ENCODE measurements around the gene NATD1.

Gene NATD1

GRCh38 chr17:21268596-21269188 is 15.5 kb upstream of the NATD1 start:
- H3K9me3 ChIP-seq (ENCODE audit: insufficient read depth, low read depth, low read length): no peaks in the 10 kb centered on the region
- no peaks in the 10 kb centered on the region for H3K36me3 ChIP-seq (ENCODE audit: insufficient read depth, low read length)
- no peaks in the 10 kb centered on the region for H3F3A ChIP-seq (ENCODE audit: low read depth)
- H2AFZ ChIP-seq (ENCODE audit: low read length): no peak overlapping the region
- H3K9ac ChIP-seq (ENCODE audit: low read depth, low read length, poor library complexity, severe bottlenecking): no peak overlapping the region
- peaks cover 7% of the 10 kb centered on the region for H3K4me1 ChIP-seq (ENCODE audit: insufficient read depth, low read length, poor library complexity, severe bottlenecking)
- no peaks in the 10 kb centered on the region for H3K9me2 ChIP-seq (replicated peaks; ENCODE audit: low read depth, low read length)
- TF ChIP-seq, protein P1, sequence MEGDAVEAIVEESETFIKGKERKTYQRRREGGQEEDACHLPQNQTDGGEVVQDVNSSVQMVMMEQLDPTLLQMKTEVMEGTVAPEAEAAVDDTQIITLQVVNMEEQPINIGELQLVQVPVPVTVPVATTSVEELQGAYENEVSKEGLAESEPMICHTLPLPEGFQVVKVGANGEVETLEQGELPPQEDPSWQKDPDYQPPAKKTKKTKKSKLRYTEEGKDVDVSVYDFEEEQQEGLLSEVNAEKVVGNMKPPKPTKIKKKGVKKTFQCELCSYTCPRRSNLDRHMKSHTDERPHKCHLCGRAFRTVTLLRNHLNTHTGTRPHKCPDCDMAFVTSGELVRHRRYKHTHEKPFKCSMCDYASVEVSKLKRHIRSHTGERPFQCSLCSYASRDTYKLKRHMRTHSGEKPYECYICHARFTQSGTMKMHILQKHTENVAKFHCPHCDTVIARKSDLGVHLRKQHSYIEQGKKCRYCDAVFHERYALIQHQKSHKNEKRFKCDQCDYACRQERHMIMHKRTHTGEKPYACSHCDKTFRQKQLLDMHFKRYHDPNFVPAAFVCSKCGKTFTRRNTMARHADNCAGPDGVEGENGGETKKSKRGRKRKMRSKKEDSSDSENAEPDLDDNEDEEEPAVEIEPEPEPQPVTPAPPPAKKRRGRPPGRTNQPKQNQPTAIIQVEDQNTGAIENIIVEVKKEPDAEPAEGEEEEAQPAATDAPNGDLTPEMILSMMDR (conservative IDR thresholded peaks at IDR 0.05; ENCODE audit: low read length): no peak
- no peak for TF ChIP-seq EZH2phosphoT487 (IDR thresholded peaks at IDR 0.05; ENCODE audit: borderline replicate concordance)
- H4K20me1 ChIP-seq (ENCODE audit: insufficient read depth, low read length, poor library complexity, severe bottlenecking): no peaks in the 10 kb centered on the region
- H3K4me3 ChIP-seq (ENCODE audit: low read length, poor library complexity, severe bottlenecking): no peak overlapping the region
- no peaks in the 10 kb centered on the region for H3K27me3 ChIP-seq (ENCODE audit: insufficient read depth, low read length, poor library complexity, severe bottlenecking)
- no peaks in the 10 kb centered on the region for H3K79me2 ChIP-seq (ENCODE audit: insufficient read depth, low read length)
- no peak overlapping the region for H3K4me2 ChIP-seq (ENCODE audit: low read depth, low read length, poor library complexity, severe bottlenecking)

- H2AFZ ChIP-seq (ENCODE audit: low read length): no peak overlapping the region
- no peaks in the 10 kb centered on the region for H3K36me3 ChIP-seq (ENCODE audit: insufficient read depth, low read length)
- H4K20me1 ChIP-seq (ENCODE audit: insufficient read depth, low read length, poor library complexity, severe bottlenecking): no peaks in the 10 kb centered on the region
- H3K27me3 ChIP-seq (ENCODE audit: insufficient read depth, low read length, poor library complexity, severe bottlenecking): no peaks in the 10 kb centered on the region
- H3K9ac ChIP-seq (ENCODE audit: low read depth, low read length, poor library complexity, severe bottlenecking): no peak overlapping the region
- H3F3A ChIP-seq (ENCODE audit: low read depth): no peaks in the 10 kb centered on the region
- no peaks in the 10 kb centered on the region for H3K9me3 ChIP-seq (ENCODE audit: insufficient read depth, low read depth, low read length)
- H3K79me2 ChIP-seq (ENCODE audit: insufficient read depth, low read length): no peaks in the 10 kb centered on the region
- H3K9me2 ChIP-seq (replicated peaks; ENCODE audit: low read depth, low read length): no peaks in the 10 kb centered on the region
- no peak overlapping the region for H3K4me2 ChIP-seq (ENCODE audit: low read depth, low read length, poor library complexity, severe bottlenecking)
- H3K4me3 ChIP-seq (ENCODE audit: low read length, poor library complexity, severe bottlenecking): no peak overlapping the region
- TF ChIP-seq EZH2phosphoT487 (IDR thresholded peaks at IDR 0.05; ENCODE audit: borderline replicate concordance): no peak
- TF ChIP-seq, protein P1 (conservative IDR thresholded peaks at IDR 0.05; ENCODE audit: low read length): no peak
- H3K4me1 ChIP-seq (ENCODE audit: insufficient read depth, low read length, poor library complexity, severe bottlenecking): peaks cover 7% of the 10 kb centered on the region
These were observed 10.2 kb upstream of the NATD1 start for GRCh38 chr17:21263376-21263775.

DNA sequence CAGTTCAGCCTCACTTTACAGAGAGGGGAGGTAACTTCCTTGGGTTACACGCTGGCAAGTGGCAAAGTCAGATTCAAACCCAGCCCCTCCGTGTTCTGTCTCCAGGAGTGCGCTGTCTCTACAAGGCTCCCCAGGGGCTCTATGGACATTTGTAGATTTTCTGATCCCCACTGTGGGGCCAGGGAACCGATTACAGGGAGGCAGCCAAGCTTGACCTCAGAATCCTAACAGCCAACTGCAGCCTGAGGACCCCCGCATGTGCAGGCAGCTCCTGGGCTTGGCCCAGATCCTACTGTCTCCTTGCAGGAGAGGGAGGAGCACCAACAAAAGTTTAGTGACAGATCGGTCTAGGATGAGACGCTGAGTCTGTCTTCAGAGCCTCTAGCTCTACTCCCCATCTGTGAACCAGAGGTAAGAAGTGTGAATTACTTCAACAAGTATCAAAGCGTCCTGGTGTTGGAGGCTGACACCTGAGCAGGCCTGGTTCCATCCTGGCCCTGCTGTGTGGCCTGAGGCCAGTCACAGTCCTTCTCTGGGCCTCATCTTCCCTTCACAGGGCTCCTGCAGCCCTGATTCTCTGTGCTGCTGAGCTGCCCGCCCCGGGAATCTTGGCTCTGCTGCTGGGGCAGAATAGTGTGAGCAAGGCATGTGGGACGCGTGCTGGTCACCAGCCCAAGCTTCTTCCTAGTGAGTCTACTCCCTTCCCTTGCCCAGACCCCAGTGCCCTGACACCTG is 9.2 kb upstream of the NATD1 start:
- H3K27me3 ChIP-seq (ENCODE audit: insufficient read depth, low read length, poor library complexity, severe bottlenecking): no peaks in the 10 kb centered on the region
- H3K9me3 ChIP-seq (ENCODE audit: insufficient read depth, low read depth, low read length): no peaks in the 10 kb centered on the region
- H3K79me2 ChIP-seq (ENCODE audit: insufficient read depth, low read length): no peaks in the 10 kb centered on the region
- no peak overlapping the region for H3K4me3 ChIP-seq (ENCODE audit: low read length, poor library complexity, severe bottlenecking)
- H3K4me1 ChIP-seq (ENCODE audit: insufficient read depth, low read length, poor library complexity, severe bottlenecking): no peaks in the 10 kb centered on the region
- H4K20me1 ChIP-seq (ENCODE audit: insufficient read depth, low read length, poor library complexity, severe bottlenecking): no peaks in the 10 kb centered on the region
- no peak for TF ChIP-seq EZH2phosphoT487 (IDR thresholded peaks at IDR 0.05; ENCODE audit: borderline replicate concordance)
- TF ChIP-seq, protein P1 (conservative IDR thresholded peaks at IDR 0.05; ENCODE audit: low read length): no peak
- no peak overlapping the region for H2AFZ ChIP-seq (ENCODE audit: low read length)
- H3F3A ChIP-seq (ENCODE audit: low read depth): no peaks in the 10 kb centered on the region
- no peak overlapping the region for H3K4me2 ChIP-seq (ENCODE audit: low read depth, low read length, poor library complexity, severe bottlenecking)
- no peaks in the 10 kb centered on the region for H3K9me2 ChIP-seq (replicated peaks; ENCODE audit: low read depth, low read length)
- no peaks in the 10 kb centered on the region for H3K36me3 ChIP-seq (ENCODE audit: insufficient read depth, low read length)
- no peak overlapping the region for H3K9ac ChIP-seq (ENCODE audit: low read depth, low read length, poor library complexity, severe bottlenecking)
